Sigmoid colon (tissue), 4 donors: ENCODE data around the gene CGB2.

Experiments
- EP300 ChIP-seq, 4 donors: sonication (generic); formaldehyde crosslinking; IDR thresholded peaks; one replicate each; pipeline ENCODE4 v1.6.1; 2017; ENCODE audit warnings: antibody characterized with exemption in 4 of 4
- POLR2A ChIP-seq, 2 donors: fragments of 450-650 bp; IDR thresholded peaks; one replicate each; pipeline ENCODE4 v1.6.1; 2016; ENCODE audit warnings: antibody characterized with exemption in 2 of 2, mild to moderate bottlenecking in 2 of 2, moderate library complexity in 2 of 2
- POLR2AphosphoS5 ChIP-seq, 4 donors: sonication (generic); formaldehyde crosslinking; IDR thresholded peaks; one replicate each; pipeline ENCODE4 v1.6.1; 2017; ENCODE audit warnings: antibody characterized with exemption in 4 of 4
- TF ChIP-seq, protein P1 (sequence below), 4 experiments: fragments of 450-650 bp in 3 of 4; fragments of 200-600 bp in 1 of 4; IDR thresholded peaks; one replicate each; pipeline ENCODE4 v1.5.1; 2016 to 2019; ENCODE audit warnings: antibody characterized with exemption in 4 of 4, mild to moderate bottlenecking in 3 of 4, moderate library complexity in 2 of 4

GRCh38 chr19:49061000-49061399, 29.3 kb downstream of the CGB2 start:
- TF ChIP-seq POLR2AphosphoS5 (IDR thresholded peaks at IDR 0.05) (no peak), POLR2A (IDR thresholded peaks at IDR 0.05) (no peak), EP300 (IDR thresholded peaks at IDR 0.05) (no peak)
- TF ChIP-seq, protein P1, sequence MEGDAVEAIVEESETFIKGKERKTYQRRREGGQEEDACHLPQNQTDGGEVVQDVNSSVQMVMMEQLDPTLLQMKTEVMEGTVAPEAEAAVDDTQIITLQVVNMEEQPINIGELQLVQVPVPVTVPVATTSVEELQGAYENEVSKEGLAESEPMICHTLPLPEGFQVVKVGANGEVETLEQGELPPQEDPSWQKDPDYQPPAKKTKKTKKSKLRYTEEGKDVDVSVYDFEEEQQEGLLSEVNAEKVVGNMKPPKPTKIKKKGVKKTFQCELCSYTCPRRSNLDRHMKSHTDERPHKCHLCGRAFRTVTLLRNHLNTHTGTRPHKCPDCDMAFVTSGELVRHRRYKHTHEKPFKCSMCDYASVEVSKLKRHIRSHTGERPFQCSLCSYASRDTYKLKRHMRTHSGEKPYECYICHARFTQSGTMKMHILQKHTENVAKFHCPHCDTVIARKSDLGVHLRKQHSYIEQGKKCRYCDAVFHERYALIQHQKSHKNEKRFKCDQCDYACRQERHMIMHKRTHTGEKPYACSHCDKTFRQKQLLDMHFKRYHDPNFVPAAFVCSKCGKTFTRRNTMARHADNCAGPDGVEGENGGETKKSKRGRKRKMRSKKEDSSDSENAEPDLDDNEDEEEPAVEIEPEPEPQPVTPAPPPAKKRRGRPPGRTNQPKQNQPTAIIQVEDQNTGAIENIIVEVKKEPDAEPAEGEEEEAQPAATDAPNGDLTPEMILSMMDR (IDR thresholded peaks at IDR 0.05), result no peak
